ENCODE measurements around the gene TMEM255B. TPM values are rescaled to one million over a fixed set of nuclear protein-coding genes. Genes with fewer than 3 reads are reported as not detected.

Gene TMEM255B
- total RNA-seq, 1 experiment from 2014 or later, result 7.7 TPM

GRCh38 chr13:113761136-113761535 lies 2.1 kb downstream of the TMEM255B start:
- BruUV-seq (replicated peaks), result no TSS peak
- Histone ChIP-seq H3K27me3 (ENCODE audit: insufficient read depth, low read length) (no peaks in the 10 kb centered on the region), H3K36me3 (ENCODE audit: control insufficient read depth in 1 of 2, insufficient read depth in 2 of 2, low read length in 2 of 2) (no peaks in the 10 kb centered on the region), H3K9me2 (ENCODE audit: insufficient read depth) (no peaks in the 10 kb centered on the region), H3K27ac (ENCODE audit: low read depth, low read length) (no peak overlapping the region), H2AFZ (ENCODE audit: low read depth, low read length, poor library complexity, severe bottlenecking) (no peak overlapping the region), H4K20me1 (ENCODE audit: insufficient read depth) (no peaks in the 10 kb centered on the region), H3K4me1 (ENCODE audit: control insufficient read depth in 1 of 2, insufficient read depth in 2 of 2, low read length in 2 of 2) (peaks cover 3 to 17% of the 10 kb centered on the region in 2 experiments), H3K4me2 (ENCODE audit: low read length) (no peak overlapping the region), H3K9me3 (ENCODE audit: control insufficient read depth in 1 of 2, insufficient read depth in 1 of 2, low read depth in 1 of 2, low read length in 2 of 2) (no peaks in the 10 kb centered on the region), H3K9ac (ENCODE audit: low read length) (no peak overlapping the region), H3K79me2 (ENCODE audit: insufficient read depth, low read length) (no peaks in the 10 kb centered on the region), H3K4me3 (replicated peaks in 1 of 2; ENCODE audit: low read depth in 1 of 2, low read length in 2 of 2) (no peak overlapping the region)
- ChIA-PET RAD21 (ENCODE audit: low non-redundant PET in 1 of 2, low total read pairs in 2 of 2, uncharacterized antibody in 2 of 2, unreplicated experiment in 2 of 2) (no interaction called here), POLR2A (no interaction called here), CTCF (no interaction called here)
- DNase-seq (ENCODE audit: low read depth, low spot score), result no peak
- TF ChIP-seq FOSL1 (IDR thresholded peaks at IDR 0.05; ENCODE audit: low read depth) (no peak), POLR2A (IDR thresholded peaks at IDR 0.05; ENCODE audit: borderline replicate concordance, extremely low read depth, insufficient read depth, insufficient read length) (no peak), ZNF274 (IDR thresholded peaks at IDR 0.05; ENCODE audit: low read depth, low read length) (no peak), CEBPB (IDR thresholded peaks at IDR 0.05; ENCODE audit: low read depth) (no peak), ZFX (IDR thresholded peaks at IDR 0.05) (no peak), CTCF (IDR thresholded peaks at IDR 0.05 in 2 of 3, conservative IDR thresholded peaks at IDR 0.05 in 1 of 3; ENCODE audit: borderline replicate concordance in 1 of 3, insufficient read depth in 1 of 3, low read depth in 2 of 3, low read length in 2 of 3) (no peak), SIN3A (IDR thresholded peaks at IDR 0.05; ENCODE audit: low read depth) (no peak), JUND (IDR thresholded peaks at IDR 0.05) (no peak), SRF (IDR thresholded peaks at IDR 0.05; ENCODE audit: low read depth) (no peak), ELF1 (IDR thresholded peaks at IDR 0.05; ENCODE audit: borderline replicate concordance, low read depth) (no peak), MAX (IDR thresholded peaks at IDR 0.05) (no peak)
- TF ChIP-seq, protein P1, sequence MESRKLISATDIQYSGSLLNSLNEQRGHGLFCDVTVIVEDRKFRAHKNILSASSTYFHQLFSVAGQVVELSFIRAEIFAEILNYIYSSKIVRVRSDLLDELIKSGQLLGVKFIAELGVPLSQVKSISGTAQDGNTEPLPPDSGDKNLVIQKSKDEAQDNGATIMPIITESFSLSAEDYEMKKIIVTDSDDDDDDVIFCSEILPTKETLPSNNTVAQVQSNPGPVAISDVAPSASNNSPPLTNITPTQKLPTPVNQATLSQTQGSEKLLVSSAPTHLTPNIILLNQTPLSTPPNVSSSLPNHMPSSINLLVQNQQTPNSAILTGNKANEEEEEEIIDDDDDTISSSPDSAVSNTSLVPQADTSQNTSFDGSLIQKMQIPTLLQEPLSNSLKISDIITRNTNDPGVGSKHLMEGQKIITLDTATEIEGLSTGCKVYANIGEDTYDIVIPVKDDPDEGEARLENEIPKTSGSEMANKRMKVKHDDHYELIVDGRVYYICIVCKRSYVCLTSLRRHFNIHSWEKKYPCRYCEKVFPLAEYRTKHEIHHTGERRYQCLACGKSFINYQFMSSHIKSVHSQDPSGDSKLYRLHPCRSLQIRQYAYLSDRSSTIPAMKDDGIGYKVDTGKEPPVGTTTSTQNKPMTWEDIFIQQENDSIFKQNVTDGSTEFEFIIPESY (IDR thresholded peaks at IDR 0.05; ENCODE audit: extremely low read depth, insufficient replicate concordance, low read length), result no peak
- intact Hi-C loops (cut with micrococcal nuclease), result no loop called here
- ATAC-seq, result no peak
